Inflammatory macrophage treated with lipopolysaccharide for 1 hour (primary cell): ENCODE measurements around the gene BID.

Experiments used
- DNase-seq, 2 donors: peaks; one replicate each; pipeline ENCODE4 v3.0.0-alpha.2; 2020 to 2022

The BID gene

DNA sequence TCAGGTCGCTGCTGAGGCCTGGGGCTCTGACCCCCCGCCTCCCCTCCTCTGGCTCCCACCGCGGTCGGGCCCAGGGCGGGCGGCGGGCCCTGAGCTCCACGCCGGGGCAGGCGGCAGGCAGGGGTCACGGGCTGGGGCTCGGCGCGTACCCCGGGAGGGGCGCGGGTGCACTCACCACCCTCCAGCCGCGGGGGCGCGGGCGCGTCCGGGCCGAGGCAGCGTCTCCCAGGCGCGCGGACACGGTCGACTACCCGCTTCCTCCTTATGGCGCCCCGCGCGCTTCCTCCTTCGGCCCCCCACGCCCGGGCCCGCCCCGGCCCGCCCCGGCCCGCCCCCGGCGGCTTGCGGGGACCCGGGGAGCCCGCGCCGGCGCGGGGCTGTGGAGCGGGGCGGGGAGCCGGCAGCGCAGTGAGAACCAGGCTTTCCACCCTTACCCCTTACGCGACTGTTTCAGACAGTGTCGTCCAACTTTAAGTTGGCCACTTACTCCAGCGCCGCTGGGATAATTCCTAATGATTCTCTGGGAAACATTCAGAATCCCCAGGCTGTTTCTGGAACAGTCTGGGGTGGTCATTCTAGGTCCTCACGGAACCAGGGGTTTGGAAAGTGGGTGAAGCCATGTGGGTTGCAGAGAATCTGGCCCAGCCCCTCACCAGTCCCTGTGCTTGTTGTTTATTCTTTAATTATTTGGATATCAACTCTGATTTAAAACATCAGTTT lies at the start of gene BID:
Gene BID, minus strand, starts transcription at position 264 of the 720 bp plus-strand sequence. CDS start 24,353 bp downstream, outside the sequence.
- DNase-seq: peak; percentile 71 to 73

GRCh38 chr22:17823964-17824363 lies 49.7 kb upstream of the BID start:
- no peak for DNase-seq

- DNase-seq: no peak
Observed at GRCh38 chr22:17823226-17823625, 49.0 kb upstream of the BID start.

DNA sequence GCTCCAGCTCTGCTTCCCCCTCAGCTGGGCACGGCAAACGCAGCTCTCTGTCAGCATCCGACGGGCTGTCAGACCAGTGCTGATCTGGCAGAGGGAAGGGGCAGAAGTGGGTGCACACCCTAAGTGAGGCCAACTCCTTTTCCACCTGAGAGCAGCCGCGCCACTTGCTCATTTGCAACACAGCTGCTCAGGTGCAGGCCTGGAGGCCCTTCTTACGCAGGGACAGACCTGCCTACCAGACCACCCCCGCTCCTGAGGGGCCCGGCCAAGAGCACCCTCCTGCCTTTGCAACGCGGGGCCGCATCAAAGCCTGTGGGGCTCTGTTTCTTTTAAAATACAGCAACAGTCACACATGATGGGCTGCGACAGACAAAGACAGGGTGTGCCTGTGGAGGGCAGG lies 47.8 kb upstream of the BID start:
- DNase-seq: no peak

DNA sequence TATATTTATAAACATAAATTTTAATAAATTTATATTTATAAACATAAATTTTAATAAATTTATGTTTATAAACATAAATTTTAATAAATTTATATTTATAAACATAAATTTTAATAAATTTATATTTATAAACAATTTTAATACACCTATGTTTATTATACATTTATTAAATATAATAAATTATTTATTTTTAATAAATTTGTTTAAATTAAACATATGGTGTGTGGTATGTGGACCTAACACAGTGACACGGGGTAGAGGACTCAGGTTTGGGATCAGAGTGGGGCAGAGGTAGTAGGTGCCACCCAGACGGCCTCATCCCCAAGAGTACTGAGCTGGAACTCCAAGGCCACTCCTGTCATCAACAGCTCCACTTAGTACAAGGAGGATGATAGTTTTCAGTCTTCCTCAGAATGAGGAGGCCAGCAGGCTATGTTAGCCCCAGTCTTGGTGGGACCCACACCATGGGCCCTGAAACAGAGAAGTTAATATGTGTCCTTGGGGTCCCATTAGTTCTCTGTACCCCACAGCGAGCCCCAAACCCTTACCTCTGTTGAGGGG lies 46.7 kb upstream of the BID start:
- no peak for DNase-seq

GRCh38 chr22:17818649-17819048 lies 44.4 kb upstream of the BID start:
- no peak for DNase-seq

- no peak for DNase-seq
Observed at GRCh38 chr22:17818180-17818579, 43.9 kb upstream of the BID start.

DNA sequence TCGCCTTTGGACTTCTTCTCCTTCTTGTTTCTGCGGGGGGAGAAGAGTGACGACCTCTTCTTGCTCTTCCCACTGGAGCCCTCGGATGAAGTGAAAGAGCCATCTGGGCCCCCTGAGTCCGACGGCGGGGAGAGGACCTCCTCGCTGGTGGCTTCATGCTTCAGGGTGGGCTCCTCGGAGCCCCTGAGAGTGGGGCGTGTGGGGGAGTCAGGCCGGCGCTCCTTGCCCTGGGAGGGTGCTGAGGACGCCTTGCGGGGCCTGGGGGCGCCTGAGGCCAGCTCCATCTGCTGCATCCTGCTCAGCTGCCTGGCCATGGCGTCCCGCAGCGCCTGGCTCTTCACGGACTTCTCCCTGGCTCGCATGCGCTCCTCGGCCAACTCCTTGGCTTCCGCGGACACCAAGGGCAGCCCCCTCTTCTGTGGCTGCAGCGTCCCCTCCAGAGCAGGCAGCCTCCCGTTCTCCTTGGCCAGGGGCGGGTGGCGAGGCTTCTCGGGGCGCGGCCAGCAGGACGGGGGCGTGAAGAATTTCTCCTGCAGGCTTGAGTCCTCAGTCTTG lies 43.3 kb upstream of the BID start:
- no peak for DNase-seq

DNA sequence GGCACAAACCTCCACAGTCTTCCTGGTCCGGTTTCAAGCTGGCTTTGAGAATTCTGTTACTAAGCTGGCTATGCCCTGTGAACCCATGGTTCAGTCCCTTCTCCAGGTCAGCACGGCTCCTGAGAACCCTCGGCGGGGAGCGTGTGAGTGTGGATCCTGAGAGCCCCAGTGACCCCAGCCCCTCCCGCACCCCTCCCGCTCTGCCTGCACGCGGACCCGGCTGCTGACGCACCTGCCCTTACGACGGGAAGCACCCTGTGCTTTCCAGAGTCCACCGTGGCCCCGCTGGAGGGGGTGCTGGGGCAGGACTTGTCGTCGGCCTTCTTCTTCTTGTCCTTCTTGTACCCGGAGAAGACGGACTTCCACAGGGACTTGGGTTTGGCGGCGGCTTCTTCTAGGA lies 42.8 kb upstream of the BID start:
- DNase-seq: no peak

DNA sequence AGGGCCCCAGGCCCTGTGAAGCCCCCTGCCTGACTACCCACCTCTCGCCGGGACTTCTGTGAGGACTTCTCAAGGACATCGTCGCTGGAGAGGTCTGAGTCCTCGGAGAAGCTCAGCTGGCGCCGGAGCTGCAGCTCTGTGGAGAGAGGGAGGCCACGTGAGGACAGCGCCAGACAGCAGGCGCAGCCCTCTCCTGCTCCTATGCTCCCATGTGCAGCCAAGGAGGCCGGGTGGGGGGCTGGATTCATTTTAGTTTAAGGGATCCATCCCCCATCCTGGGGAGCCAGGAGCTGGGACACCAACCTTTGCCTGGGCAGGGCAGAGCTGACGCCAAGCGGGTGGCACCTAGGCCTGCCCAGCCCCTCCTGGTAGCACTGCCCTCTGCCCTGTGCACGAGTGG lies 42.4 kb upstream of the BID start:
- DNase-seq: no peak

- DNase-seq: no peak
Observed at GRCh38 chr22:17815703-17816254, 41.5 kb upstream of the BID start.

GRCh38 chr22:17814830-17815229 lies 40.6 kb upstream of the BID start:
- no peak for DNase-seq

DNA sequence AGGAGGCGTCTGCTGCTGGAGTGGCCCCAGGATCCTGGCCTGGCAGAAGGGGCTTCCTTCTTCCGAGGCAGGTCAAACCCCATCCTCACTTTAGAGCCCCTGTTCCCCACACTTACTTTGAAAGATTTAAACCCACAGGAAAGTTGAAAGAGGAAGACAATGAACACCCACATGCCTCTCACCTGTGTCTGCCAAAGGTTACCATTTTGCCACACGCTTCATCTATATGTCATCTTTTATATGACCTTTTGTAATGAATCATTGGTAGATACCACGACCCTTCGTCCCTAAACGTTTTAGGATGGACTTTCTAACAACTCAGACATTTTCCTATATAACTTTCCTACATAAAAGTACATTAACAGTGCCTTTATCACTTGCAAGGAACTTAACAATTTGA lies 39.8 kb upstream of the BID start:
- no peak for DNase-seq

GRCh38 chr22:17811119-17811518 lies 36.9 kb upstream of the BID start:
- DNase-seq: no peak

DNA sequence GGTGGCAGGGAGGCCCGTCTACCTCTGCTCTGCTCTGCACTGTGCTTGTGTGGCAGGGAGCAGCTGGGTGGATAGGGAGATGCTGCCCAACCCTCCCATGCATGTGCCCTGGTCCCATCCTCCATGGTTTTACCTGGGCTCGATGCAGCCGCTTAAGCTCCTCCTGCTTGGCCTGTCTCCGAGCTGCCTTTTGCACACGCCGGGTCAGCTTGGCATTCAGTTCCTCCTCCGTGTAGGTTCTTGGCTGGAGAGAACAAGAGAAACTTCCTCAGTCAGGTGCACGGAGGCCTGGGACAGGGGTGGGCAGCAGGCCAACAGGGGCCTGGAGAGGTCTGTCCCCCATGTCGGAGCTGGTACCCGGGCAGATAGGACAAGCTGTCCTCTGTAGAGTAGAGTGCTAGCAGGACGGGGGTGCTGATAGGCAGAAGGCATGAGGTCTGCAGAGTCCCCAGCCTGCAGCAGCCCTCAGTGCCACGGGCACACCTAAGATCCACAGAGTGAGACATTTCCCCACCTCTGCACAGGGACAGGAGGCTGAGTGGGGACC lies 36.4 kb upstream of the BID start:
- no peak for DNase-seq

DNA sequence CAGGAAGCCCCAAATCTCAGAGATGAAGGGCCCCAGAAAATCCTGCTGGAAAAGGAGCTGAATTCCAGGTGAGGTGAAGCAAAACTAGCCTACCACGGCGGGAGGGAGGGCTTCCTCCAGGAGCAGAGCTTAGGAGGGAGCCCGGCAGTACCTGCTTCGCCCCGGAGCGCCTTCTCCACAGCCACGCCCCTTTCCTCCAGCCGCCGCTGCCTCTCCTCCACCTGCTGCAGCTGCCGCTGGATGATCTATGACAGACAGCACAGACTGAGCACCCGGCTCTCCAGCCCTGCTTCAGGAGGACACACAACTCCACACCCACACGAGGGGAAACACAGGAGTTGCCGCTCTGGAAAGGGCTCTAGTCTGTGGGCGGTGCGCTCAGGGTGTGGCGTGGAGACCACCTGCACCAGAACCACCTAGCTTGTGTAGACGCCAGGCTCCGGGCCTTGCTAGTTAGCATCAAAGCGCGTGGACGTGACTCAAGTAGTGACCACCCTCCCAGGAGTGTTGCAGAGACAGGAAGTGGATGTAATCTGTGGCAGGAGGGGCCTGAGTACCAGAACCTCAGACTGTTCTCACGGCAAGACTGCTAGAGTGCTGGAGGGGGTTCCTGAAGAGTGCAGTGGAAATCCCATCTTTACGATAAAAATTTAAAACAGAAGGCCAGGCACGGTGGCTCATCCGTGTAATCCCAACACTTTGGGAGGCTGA lies 34.6 kb upstream of the BID start:
- DNase-seq: peak in 1 of 2 donors; percentile 17

GRCh38 chr22:17807578-17808410 lies 33.5 kb upstream of the BID start:
- DNase-seq: no peak

DNA sequence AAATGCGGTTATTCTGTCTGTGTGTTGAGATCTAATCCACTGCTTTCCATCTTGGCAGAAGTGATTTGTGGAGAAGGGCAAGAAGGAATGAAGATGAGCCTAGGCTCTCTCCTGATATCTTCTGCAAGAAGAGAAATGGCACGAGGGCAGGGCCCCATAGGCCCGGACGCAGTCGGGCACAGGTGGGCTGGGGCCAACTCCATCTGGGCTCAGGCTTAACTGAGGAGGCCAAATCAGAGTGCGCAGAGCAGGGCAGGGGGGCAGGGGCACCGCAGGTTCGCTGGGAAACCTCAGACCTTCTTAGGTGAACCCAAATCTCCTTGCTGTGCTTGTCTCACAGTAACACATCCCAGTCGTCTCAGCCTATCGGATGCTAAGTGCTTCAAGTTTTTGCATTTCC lies 32.8 kb upstream of the BID start:
- no peak for DNase-seq

- DNase-seq: peak in 1 of 2 donors; percentile 15
Observed at GRCh38 chr22:17806437-17806836, 32.2 kb upstream of the BID start.

DNA sequence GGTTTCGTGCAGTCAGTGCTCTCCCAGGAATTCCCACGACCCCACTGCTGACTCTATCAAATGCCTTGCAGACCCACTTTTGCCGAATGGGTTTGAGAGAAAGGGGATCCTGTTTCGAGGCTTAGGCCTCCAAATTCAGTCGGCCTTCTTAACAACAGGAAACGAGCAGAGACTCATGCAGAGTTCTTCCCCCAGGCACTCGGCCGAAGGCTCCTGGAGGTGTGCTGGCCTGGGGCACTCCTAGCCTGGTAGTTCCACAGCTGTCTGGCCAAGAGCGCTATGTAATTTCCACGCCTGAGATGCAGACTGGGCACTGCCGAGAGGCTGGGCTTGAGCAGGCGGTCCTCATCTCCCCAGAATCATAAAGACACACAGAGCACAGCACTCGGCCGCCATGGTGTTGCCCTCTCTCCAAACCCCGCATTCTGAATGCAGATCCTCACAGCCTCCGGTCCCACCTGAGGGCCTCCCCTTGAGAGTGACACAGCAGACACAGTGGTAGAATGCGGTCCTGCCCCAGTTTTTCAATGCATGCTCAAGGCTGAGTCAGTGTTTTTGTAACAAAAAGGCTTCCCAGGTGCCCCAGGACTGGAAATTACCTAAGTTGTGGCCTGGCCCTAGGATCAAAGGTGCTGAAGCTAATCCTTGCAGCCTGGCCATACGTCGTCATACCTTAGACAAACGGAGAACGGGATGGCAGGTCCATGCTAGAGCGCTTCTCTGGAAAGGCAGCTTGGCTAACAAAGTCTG lies 30.2 kb upstream of the BID start:
- no peak for DNase-seq

DNA sequence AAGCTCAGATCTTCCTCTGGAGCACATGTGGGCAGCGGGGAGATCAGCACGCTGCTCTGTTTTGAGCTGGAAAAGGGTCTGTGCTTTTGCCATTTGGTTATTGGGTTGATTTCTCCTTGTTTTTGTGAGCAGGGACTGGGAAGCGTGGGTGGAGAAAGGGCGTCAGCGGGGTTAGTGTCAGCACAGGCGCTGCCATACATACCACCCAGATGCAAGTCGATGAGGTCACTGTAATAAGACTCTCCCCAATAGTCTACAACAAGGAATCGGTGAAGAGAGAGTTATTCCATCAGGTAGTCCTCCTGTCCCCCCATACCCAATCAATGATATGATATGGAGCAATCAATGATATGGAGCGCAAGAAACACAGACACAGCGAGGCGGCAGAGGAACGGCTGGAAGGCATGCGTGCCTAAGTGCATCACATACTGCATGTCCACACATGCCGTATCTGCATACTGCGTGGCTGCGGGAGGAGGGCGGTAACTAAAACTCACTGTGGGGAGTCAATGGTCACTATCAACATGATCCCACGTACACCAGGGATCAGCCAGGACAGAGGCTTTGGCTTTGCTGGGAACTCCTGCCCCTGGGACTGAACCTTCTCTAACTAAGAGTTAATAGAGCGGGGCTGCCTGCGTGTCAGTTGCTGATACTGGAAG lies 29.5 kb upstream of the BID start:
- DNase-seq: no peak
